T-helper 17 cell (primary cell): ENCODE data around the gene OMA1. TPM values are rescaled to one million over a fixed set of nuclear protein-coding genes. Genes with fewer than 3 reads are reported as not detected.
"Not testable (repeated sequence)": the region's sequence is repeated elsewhere in the genome, so short reads cannot be mapped to it uniquely, and the experiment has no call there.

Experiments
- ATAC-seq: fragments of 150-1000 bp; cut with Tn5 transposase; 2 replicates; pipeline ENCODE4 v1.10.0; 2021; ENCODE audit warnings: mild to moderate bottlenecking, moderate library complexity
- DNase-seq, 3 donors: peaks; one replicate each; pipeline versions ENCODE4 v3.0.0 to v3.0.0-alpha.2; 2020 to 2021
- H3K9me3 ChIP-seq: one replicate; pipeline ENCODE4 v1.7.0; 2013; ENCODE audit warnings: low read length, mild to moderate bottlenecking; ENCODE audit not compliant: control insufficient read depth, poor library complexity, severe bottlenecking
- H3K27ac Mint-ChIP-seq: one replicate; pipeline ENCODE4 v1.8.0; 2022; ENCODE audit warnings: mild to moderate bottlenecking, moderate library complexity, mixed read lengths
- H3K27me3 Mint-ChIP-seq: one replicate; pipeline ENCODE4 v1.8.0; 2022; ENCODE audit warnings: mixed read lengths
- H3K36me3 Mint-ChIP-seq: one replicate; pipeline ENCODE4 v1.8.0; 2022; ENCODE audit warnings: low read depth, mixed read lengths
- H3K4me1 Mint-ChIP-seq: one replicate; pipeline ENCODE4 v1.8.0; 2022; ENCODE audit warnings: mild to moderate bottlenecking, mixed read lengths
- H3K4me3 Mint-ChIP-seq: one replicate; pipeline ENCODE4 v1.8.0; 2022; ENCODE audit warnings: mild to moderate bottlenecking, moderate library complexity, mixed read lengths
- total RNA-seq, 4 donors: library from RNA in 2 of 4; stranded (reverse) in 2 of 4; gene quantifications; one replicate each; pipeline ENCODE4 v1.2.3 and lab custom pipeline; 2022 to 2026

The OMA1 gene
- total RNA-seq, 2 donors from 2014 or later = 27.1 to 29.8 TPM

DNA sequence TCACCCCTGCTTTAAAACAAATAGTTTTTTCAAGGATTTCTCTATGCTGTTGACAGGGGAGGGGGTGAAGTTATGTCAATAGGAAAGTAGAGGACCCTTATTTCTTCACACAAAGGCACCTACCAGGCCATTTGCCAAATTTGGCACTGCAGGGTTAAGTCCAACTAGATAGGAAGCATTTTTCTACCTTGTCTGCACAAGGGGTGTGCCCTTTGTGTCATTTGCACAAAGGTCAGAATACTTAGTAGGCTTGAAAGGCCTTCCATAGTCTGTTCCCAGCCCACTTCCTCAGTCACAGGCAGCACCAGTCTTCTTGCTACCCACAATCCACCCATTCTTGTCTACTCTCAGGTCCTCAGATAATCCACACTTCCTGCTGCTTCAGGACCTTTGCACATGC, 23.6 kb upstream of the OMA1 start:
- Mint-ChIP-seq H3K27me3 (peaks cover 80% of the 10 kb centered on the region), H3K36me3 (peaks cover 7% of the 10 kb centered on the region), H3K27ac (no peak overlapping the region), H3K4me3 (no peak overlapping the region), H3K4me1 (peaks cover 14% of the 10 kb centered on the region)
- no peaks in the 10 kb centered on the region for H3K9me3 ChIP-seq
- DNase-seq (no peak), ATAC-seq (no peak)

DNA sequence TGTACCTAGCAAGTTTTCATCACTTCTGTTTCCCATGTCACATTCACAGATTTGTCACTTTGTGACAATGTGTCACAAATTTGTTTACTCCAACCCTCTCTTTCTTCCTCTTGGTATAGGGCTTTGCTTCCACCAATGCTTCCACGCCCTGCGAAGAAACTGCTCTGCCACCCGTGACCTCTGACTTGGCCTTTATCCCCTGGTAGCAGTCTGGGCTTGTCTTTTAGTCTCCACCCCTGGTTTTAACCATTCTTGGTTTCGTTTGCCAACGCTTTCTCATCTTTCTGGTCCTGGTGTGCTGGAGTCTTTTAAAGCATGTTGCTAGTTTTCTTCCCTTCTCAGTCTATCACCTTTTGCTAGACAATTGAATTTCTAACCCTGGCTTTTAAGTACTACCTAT, 22.4 kb upstream of the OMA1 start:
- ATAC-seq = no peak
- Mint-ChIP-seq H3K4me1 (peaks cover 10% of the 10 kb centered on the region), H3K27me3 (peaks cover 73% of the 10 kb centered on the region)

DNA sequence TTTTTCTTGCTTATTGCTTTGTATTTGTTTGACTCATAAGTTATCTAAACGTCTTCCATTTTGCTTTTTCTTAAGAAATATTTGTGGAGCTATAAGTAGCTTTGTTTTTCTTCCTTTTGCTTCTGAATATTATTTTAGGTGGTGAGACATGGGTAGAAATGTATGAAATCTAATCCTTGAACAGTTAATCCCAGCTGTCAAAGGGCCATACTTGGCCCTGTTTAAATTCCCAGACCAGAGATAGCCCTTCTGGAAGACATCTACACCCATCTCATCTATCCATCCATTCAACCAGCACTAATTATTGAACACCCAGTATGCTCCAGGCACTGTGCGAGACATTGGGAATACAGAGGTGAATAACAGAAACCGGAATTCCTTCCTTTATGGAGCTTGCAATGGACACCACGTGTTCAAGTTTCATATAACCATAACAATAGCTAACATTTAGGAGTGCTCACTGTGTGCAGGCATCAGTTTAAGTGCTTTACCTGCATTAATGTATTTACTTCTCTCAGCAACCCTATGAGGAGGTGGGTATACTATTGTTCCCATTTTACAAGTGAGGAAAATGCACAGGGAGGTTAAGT, 21.8 kb upstream of the OMA1 start:
- no peak overlapping the region for H3K4me3 Mint-ChIP-seq
- peaks cover 71% of the 10 kb centered on the region for H3K27me3 Mint-ChIP-seq
- no peak overlapping the region for H3K27ac Mint-ChIP-seq
- DNase-seq = no peak
- peaks cover 7% of the 10 kb centered on the region for H3K36me3 Mint-ChIP-seq
- no peak for ATAC-seq
- H3K9me3 ChIP-seq = no peaks in the 10 kb centered on the region
- peaks cover 4% of the 10 kb centered on the region for H3K4me1 Mint-ChIP-seq

More for the DNA sequence above, 22.4 kb upstream of the OMA1 start:
- H3K36me3 Mint-ChIP-seq = peaks cover 7% of the 10 kb centered on the region
- H3K4me3 Mint-ChIP-seq = no peak overlapping the region
- no peak for DNase-seq
- no peaks in the 10 kb centered on the region for H3K9me3 ChIP-seq
- H3K27ac Mint-ChIP-seq = no peak overlapping the region

DNA sequence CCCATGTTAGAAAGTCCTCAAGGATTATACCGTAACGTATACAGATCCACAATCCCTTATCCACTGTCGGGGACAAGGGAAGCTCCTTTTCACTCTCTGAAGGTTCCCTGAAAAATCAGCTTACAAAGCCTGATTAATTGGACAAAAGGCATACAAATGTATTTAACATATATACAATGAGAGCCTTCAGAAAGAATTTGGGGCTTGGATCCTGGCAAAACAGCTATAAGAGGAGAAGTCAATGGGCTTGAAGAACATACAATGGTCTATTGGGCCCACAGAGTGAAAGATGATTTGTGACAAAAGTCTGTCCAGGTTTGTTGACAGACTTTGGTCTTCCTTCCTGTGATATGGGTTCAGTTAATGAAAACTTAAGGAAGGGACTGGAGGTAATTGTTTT, 19.8 kb upstream of the OMA1 start:
- no peak for ATAC-seq
- peaks cover 7% of the 10 kb centered on the region for H3K36me3 Mint-ChIP-seq
- DNase-seq = no peak
- no peak overlapping the region for H3K4me3 Mint-ChIP-seq
- H3K27ac Mint-ChIP-seq = no peak overlapping the region
- H3K9me3 ChIP-seq = no peaks in the 10 kb centered on the region
- peaks cover 2% of the 10 kb centered on the region for H3K4me1 Mint-ChIP-seq
- H3K27me3 Mint-ChIP-seq = peaks cover 71% of the 10 kb centered on the region

DNA sequence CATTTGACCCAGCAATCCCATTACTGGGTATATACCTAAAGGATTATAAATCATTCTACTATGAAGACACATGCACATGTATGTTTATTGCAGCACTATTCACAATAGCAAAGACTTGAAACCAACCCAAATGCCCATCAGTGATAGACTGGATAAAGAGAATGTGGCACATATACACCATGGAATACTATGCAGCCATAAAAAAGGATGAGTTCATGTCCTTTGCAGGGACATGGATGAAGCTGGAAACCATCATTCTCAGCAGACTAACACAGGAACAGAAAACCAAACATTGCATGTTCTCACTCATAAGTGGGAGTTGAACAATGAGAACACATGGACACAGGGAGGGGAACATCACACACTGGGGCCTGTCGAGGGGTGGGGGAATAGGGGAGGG, 17.2 kb upstream of the OMA1 start:
- not testable (repeated sequence) for H3K4me1 Mint-ChIP-seq, H3K9me3 ChIP-seq, H3K4me3 Mint-ChIP-seq, H3K36me3 Mint-ChIP-seq, ATAC-seq, H3K27ac Mint-ChIP-seq, DNase-seq
- peaks cover 54% of the 10 kb centered on the region for H3K27me3 Mint-ChIP-seq

DNA sequence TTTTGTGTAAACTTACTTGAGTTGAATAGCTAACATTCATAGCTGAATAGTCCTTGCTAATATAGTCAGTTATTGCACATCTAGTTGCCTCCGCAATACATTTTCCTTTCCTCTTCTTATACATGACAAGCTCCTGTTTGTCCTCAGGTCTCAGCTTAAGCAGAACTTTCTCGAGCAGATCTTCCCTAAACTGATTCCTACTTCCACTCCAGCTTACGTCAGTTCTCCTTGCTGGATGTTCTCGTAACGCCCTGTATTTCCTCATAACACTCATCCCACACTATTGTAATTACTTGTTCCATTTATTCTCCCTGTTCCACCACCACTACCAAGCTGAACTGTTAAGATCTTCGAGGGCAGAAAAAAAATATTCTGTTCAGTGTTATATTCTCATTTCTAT, 15.1 kb upstream of the OMA1 start:
- no peak overlapping the region for H3K4me3 Mint-ChIP-seq
- peaks cover 61% of the 10 kb centered on the region for H3K27me3 Mint-ChIP-seq
- DNase-seq = no peak
- peaks cover 2% of the 10 kb centered on the region for H3K4me1 Mint-ChIP-seq
- H3K27ac Mint-ChIP-seq = no peak overlapping the region
- ATAC-seq = no peak
- peaks cover 2% of the 10 kb centered on the region for H3K9me3 ChIP-seq
- no peaks in the 10 kb centered on the region for H3K36me3 Mint-ChIP-seq

DNA sequence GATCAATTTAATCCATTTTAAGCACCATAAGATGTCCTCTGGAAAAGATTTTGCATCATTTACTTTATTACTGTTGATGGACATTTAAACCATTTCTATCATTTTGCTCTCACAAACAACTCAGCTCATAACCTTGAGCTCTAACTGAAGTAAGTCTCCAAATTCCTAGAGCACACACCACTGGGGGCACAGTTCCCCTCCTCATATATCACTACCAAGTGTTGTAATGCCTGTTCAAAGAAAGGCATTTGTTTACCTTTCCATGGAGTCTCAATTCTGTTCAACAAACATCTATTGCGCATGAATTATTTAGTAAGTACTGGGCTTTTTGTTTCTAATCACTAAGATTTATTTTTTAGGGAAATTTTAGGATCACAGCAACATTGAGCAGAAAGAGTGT, 8.9 kb upstream of the OMA1 start:
- no peak overlapping the region for H3K27ac Mint-ChIP-seq
- DNase-seq = no peak
- peaks cover 43% of the 10 kb centered on the region for H3K27me3 Mint-ChIP-seq

DNA sequence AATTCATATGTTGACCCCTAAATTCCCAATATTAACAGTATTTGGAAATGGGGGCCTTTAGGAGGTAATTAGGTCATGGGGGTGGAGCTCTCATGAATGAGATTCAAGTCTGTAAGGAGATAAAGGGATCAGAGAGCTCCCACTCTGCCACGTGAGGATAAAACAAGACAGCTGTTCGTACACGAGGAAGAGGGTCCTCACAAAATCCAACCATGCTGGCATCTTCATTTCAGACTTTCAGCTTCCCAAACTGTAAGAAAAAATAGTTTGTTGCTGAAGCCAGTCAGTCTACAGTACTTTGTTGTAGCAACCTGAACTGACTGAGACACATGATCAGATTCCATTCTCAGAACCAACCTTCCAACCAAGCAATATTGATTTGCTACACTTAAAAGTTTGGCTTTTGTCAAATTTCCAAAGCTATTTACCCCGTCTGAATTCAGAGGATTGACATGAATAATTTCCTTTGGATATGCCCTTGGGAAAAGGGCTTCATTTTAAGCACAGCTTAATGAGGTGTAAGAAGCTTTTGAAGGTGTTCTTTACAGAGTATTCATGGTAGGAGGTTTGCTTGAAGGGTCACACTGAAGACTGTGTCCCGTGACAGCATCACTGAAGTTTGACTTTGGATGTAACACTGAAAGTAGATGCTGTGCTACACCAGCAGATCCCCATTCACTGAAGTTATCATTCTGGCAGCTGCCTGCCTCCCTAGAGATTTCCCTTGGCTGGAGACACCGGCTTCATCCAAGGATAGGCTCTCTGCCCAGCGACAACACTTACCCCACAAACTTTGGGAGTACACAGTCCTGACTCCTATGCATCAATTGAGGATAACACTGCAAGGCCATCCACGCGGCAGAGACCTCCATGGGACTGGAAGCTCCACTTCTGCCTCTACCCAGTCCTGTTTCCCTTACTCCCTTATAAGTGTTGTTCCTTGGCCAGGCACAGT, 4.9 kb upstream of the OMA1 start:
- Mint-ChIP-seq H3K36me3 (no peaks in the 10 kb centered on the region), H3K27ac (no peak overlapping the region), H3K4me3 (no peak overlapping the region), H3K4me1 (peaks cover 6% of the 10 kb centered on the region), H3K27me3 (peaks cover 37% of the 10 kb centered on the region)
- no peaks in the 10 kb centered on the region for H3K9me3 ChIP-seq
- no peak for DNase-seq
- ATAC-seq = no peak

More for the DNA sequence above, 8.9 kb upstream of the OMA1 start:
- peaks cover 2% of the 10 kb centered on the region for H3K9me3 ChIP-seq
- no peaks in the 10 kb centered on the region for H3K36me3 Mint-ChIP-seq
- H3K4me3 Mint-ChIP-seq = no peak overlapping the region
- peaks cover 3% of the 10 kb centered on the region for H3K4me1 Mint-ChIP-seq
- ATAC-seq = no peak

DNA sequence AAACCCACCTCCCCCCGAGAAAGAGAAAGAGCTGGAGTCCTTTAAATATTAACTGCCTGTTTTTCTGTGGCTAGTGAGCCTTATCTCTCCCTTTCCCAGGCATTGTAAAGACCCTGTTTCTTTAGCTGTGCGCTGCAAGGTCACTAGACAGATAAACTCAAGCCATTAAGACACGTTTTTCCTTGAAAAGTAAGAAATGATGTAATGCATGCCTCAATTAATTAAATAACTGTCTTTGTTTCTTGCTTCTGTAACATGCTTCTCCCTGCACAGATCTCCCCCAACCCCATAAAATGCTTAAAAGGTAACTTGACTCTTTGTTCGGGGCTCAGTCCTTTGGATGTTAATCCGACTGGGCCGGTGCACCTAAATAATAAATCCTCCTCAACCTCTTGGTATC, 2.8 kb upstream of the OMA1 start:
- not testable (repeated sequence) for ATAC-seq, H3K36me3 Mint-ChIP-seq, DNase-seq, H3K9me3 ChIP-seq, H3K4me3 Mint-ChIP-seq
- Mint-ChIP-seq H3K27ac (peak overlapping the region; percentile 39), H3K4me1 (peaks cover 17% of the 10 kb centered on the region), H3K27me3 (peaks cover 23% of the 10 kb centered on the region)

DNA sequence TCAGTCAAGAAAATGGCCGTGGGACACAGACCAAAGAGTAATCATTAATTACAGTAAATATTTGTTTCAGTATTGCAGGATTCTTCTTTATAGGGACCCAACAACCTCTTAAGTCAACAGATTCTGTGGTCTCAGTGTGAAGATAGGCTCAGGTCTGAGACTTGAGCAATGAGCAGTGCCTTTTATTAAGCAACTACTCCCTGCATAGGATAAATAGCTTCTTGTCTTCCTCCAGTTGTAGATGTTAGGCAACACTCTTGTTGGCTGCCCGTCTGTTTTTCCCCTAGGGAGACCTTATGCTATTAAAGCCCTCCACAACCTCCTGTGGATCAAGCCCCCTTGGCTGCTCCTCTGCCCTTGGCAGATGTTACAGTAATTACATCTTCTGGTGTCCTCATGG, 1.8 kb upstream of the OMA1 start:
- Mint-ChIP-seq H3K4me3 (no peak overlapping the region), H3K27ac (no peak overlapping the region)

DNA sequence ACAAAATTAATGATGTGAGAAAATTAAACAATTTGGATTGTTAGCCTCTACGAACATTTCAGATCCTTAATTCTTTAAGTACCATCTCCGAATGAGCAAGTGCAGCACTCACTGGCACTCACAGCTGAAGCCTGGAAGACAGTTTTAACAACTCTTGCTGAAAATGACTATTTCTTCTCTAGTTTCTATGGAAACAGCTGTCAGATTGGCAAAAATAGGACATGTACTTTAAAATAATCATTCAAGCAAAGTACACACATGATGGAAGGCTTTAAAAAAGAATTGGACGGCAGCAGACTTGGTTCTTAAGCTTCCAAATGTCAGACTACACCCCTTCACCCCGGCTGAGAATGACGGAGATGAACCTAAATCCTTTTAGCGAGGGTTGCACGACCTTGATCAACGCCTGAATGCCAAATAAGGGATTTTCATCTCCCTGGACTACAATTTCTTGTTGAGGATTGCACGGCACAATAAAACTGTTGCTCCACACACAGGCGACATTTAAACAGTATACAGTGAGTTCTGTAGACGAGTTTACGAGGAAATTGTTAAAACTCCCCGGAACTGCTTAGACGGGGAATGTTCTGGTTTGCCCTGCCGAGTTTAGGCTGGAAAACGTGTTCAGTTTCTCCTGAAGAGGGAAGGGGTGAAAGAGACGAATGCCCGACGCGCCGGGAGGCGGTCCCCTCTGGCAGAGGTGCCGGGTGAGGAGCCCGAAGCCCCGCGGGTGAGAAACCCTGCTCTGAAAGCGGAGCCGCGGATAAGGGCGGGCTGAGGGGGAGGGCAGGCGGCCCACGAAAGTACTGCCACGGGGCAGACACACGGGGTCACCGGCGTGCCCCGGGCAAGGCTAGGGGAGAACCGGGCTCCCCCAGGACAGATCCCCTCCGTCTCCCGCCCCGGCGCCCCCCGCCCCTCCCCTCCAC, 671 bp downstream of the OMA1 start:
- no peaks in the 10 kb centered on the region for H3K9me3 ChIP-seq
- Mint-ChIP-seq H3K27ac (peak overlapping the region; percentile 93), H3K4me3 (peak overlapping the region; percentile 96), H3K27me3 (peaks cover 17% of the 10 kb centered on the region), H3K36me3 (no peaks in the 10 kb centered on the region), H3K4me1 (peaks cover 19% of the 10 kb centered on the region)
- DNase-seq = peak; percentile 55 to 70 (median 69)
- ATAC-seq = peak; percentile 69

More for the DNA sequence above, 1.8 kb upstream of the OMA1 start:
- peaks cover 20% of the 10 kb centered on the region for H3K27me3 Mint-ChIP-seq
- peaks cover 18% of the 10 kb centered on the region for H3K4me1 Mint-ChIP-seq
- no peaks in the 10 kb centered on the region for H3K36me3 Mint-ChIP-seq
- H3K9me3 ChIP-seq = no peaks in the 10 kb centered on the region
- ATAC-seq = no peak
- no peak for DNase-seq

DNA sequence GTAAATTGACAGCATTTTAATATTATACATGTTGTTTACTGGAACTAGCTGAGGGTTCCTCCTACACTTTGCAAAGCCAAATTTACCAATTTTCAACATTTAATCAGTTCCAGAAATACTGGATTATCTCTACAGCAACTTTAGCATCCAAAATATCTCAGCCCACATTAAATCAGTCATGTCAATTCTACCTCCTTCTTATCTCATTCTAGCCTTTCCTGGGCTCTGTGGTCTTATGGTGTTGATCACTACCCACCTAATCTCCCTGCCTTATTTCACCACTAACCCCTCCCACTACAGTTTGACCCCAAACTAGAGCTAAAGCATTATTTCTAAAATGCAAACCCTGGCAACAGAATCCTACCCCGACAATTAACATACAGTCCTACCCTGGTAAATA, 3.3 kb downstream of the OMA1 start:
- Mint-ChIP-seq H3K27me3 (no peaks in the 10 kb centered on the region), H3K4me3 (no peak overlapping the region), H3K4me1 (peaks cover 19% of the 10 kb centered on the region), H3K36me3 (no peaks in the 10 kb centered on the region), H3K27ac (no peak overlapping the region)
- DNase-seq = no peak
- no peaks in the 10 kb centered on the region for H3K9me3 ChIP-seq
- no peak for ATAC-seq

DNA sequence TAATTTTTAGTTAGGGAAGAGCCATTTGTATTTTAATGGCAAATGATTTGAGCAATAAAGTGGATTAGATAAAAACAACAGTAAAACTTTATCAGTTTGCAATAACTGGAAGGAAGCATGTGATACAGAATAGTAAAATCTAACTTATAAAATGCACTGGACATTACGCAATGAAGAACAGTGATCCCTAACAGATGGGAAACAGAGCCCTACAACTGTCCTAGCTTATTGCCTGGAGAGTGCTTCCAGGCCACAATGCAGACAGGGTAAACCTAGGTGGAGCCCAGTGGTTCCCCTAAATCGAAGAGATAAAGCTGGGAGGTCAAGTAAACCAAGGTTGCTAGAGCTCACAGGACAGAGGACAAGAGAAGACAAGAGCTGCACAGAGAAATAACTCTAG, 7.0 kb downstream of the OMA1 start:
- H3K9me3 ChIP-seq = no peaks in the 10 kb centered on the region
- DNase-seq = no peak
- Mint-ChIP-seq H3K36me3 (no peaks in the 10 kb centered on the region), H3K27ac (no peak overlapping the region), H3K4me3 (no peak overlapping the region), H3K27me3 (no peaks in the 10 kb centered on the region), H3K4me1 (peaks cover 7% of the 10 kb centered on the region)
- no peak for ATAC-seq
